Liver (tissue), 9 donors: ENCODE results near the gene MED12L. TPM values are rescaled to one million over a fixed set of nuclear protein-coding genes. Genes with fewer than 3 reads are reported as not detected.

ENCODE experiments used
- DNase-seq: peaks from one replicate; pipeline ENCODE4 v3.0.0-alpha.2; 2017; ENCODE audit warnings: low spot score
- H3K27ac ChIP-seq, 2 donors: one replicate each; pipeline ENCODE4 v1.7.0; 2013; ENCODE audit warnings: inconsistent platforms in 2 of 2, low read length in 2 of 2, control low read depth in 1 of 2, low read depth in 1 of 2, mild to moderate bottlenecking in 1 of 2
- H3K27me3 ChIP-seq, 4 donors: one replicate each; pipeline versions ENCODE4 v1.6.1 to v1.7.0; 2013; ENCODE audit warnings: low read length in 3 of 4, inconsistent platforms in 1 of 4, mild to moderate bottlenecking in 1 of 4, moderate library complexity in 1 of 4; ENCODE audit not compliant: control insufficient read depth in 4 of 4, insufficient read depth in 4 of 4
- H3K36me3 ChIP-seq, 4 donors: one replicate each; pipeline versions ENCODE4 v1.6.1 to v1.7.0; 2013; ENCODE audit warnings: low read length in 3 of 4, mild to moderate bottlenecking in 3 of 4, low read depth in 1 of 4, moderate library complexity in 1 of 4; ENCODE audit not compliant: control insufficient read depth in 4 of 4, insufficient read depth in 3 of 4
- H3K4me1 ChIP-seq, 4 donors: one replicate each; pipeline versions ENCODE4 v1.6.1 to v1.7.0; 2013; ENCODE audit warnings: low read length in 3 of 4, mild to moderate bottlenecking in 3 of 4, moderate library complexity in 1 of 4; ENCODE audit not compliant: control insufficient read depth in 4 of 4, insufficient read depth in 4 of 4
- H3K4me3 ChIP-seq, 3 donors: one replicate each; pipeline versions ENCODE4 v1.6.1 to v1.7.0; 2013; ENCODE audit warnings: low read length in 3 of 3, control low read depth in 1 of 3, low read depth in 1 of 3, mild to moderate bottlenecking in 1 of 3
- H3K9ac ChIP-seq, 2 donors: one replicate each; pipeline ENCODE4 v1.7.0; 2013; ENCODE audit warnings: low read length in 2 of 2, mild to moderate bottlenecking in 2 of 2, moderate library complexity in 2 of 2, control low read depth in 1 of 2, low read depth in 1 of 2
- H3K9me3 ChIP-seq, 4 donors: one replicate each; pipeline versions ENCODE4 v1.6.1 to v1.7.0; 2013; ENCODE audit warnings: low read length in 3 of 4; ENCODE audit not compliant: control insufficient read depth in 4 of 4
- EGR1 ChIP-seq, 2 donors: IDR thresholded peaks; 2 replicates each; pipeline ENCODE4 v1.6.1; 2016 to 2018; ENCODE audit warnings: antibody characterized with exemption in 2 of 2, low read depth in 2 of 2
- FOXA1 ChIP-seq: IDR thresholded peaks from 2 replicates; pipeline ENCODE4 v1.6.1; 2016; ENCODE audit warnings: antibody characterized with exemption
- GABPA ChIP-seq, 2 donors: IDR thresholded peaks in 1 of 2; conservative IDR thresholded peaks in 1 of 2; 2 replicates each; pipeline ENCODE4 v1.6.1; 2016; ENCODE audit warnings: antibody characterized with exemption in 2 of 2, mild to moderate bottlenecking in 1 of 2, moderate library complexity in 1 of 2
- HNF4G ChIP-seq: IDR thresholded peaks from 2 replicates; pipeline ENCODE4 v1.6.1; 2016; ENCODE audit warnings: antibody characterized with exemption
- JUND ChIP-seq, 2 donors: IDR thresholded peaks; 2 replicates each; pipeline ENCODE4 v1.6.1; 2016; ENCODE audit warnings: antibody characterized with exemption in 2 of 2
- MAX ChIP-seq: IDR thresholded peaks from 2 replicates; pipeline ENCODE4 v1.6.1; 2016; ENCODE audit warnings: antibody characterized with exemption
- NR2F2 ChIP-seq: IDR thresholded peaks from 2 replicates; pipeline ENCODE4 v1.6.1; 2016; ENCODE audit warnings: antibody characterized with exemption
- RXRA ChIP-seq, 2 donors: IDR thresholded peaks; 2 replicates each; pipeline ENCODE4 v1.6.1; 2017 to 2018; ENCODE audit warnings: antibody characterized with exemption in 2 of 2, mild to moderate bottlenecking in 1 of 2
- SP1 ChIP-seq: IDR thresholded peaks from 2 replicates; pipeline ENCODE4 v1.6.1; 2018; ENCODE audit warnings: antibody characterized with exemption, mild to moderate bottlenecking
- TAF1 ChIP-seq: conservative IDR thresholded peaks from 2 replicates; pipeline ENCODE4 v1.6.1; 2016; ENCODE audit warnings: antibody characterized with exemption, mild to moderate bottlenecking
- YY1 ChIP-seq: IDR thresholded peaks from 2 replicates; pipeline ENCODE4 v1.6.1; 2016; ENCODE audit warnings: antibody characterized with exemption, mild to moderate bottlenecking
- ZBTB33 ChIP-seq: IDR thresholded peaks from 2 replicates; pipeline ENCODE4 v1.6.1; 2016; ENCODE audit warnings: antibody characterized with exemption
- WGBS: extraction: QIAGEN DNeasy Blood & Tissue Kit; methylation state at CpG from one replicate; pipeline ENCODE4 v1.1.7; 2013; 5-methylcytosine and 5-hydroxymethylcytosine counted together
- polyA plus RNA-seq, 2 donors: library from polyadenylated mRNA; stranded (reverse) in 1 of 2; unstranded in 1 of 2; fragments of 200-250 nt in 1 of 2; fragments of >200 nt in 1 of 2; fragmentation: Nextera tagmentation in 1 of 2; extraction: Ambion mirVana in 1 of 2; gene quantifications; one replicate each; pipeline versions ENCODE4 v1.2.1 to v1.2.3, GENCODE V29; 2013 to 2015
- total RNA-seq, 2 donors: library from RNA; depleted of rRNA; stranded (reverse); fragments of >200 nt; gene quantifications; one replicate each; pipeline ENCODE4 v1.2.3, GENCODE V29; 2014
- TF ChIP-seq, protein P1 (sequence below): IDR thresholded peaks from 2 replicates; pipeline ENCODE4 v1.6.1; 2016; ENCODE audit warnings: antibody characterized with exemption, mild to moderate bottlenecking
- TF ChIP-seq, protein P2 (sequence below): fragments of 150-350 bp; IDR thresholded peaks from 2 replicates; pipeline ENCODE4 v1.5.1; 2017; ENCODE audit warnings: improper control_type of control experiment, low read depth, low read length; ENCODE audit not compliant: missing input control
- TF ChIP-seq, protein P3 (sequence below): IDR thresholded peaks from 2 replicates; pipeline ENCODE4 v1.6.1; 2016; ENCODE audit warnings: antibody characterized with exemption
- donor health status: healthy.
- donor health status: healthy.
- donor health status: healthy.
- donor health status: healthy.
- donor health status: healthy.

The MED12L gene
- total and polyA plus RNA-seq, 4 donors: 0.02 to 2.1 (median 0.49) TPM

DNA sequence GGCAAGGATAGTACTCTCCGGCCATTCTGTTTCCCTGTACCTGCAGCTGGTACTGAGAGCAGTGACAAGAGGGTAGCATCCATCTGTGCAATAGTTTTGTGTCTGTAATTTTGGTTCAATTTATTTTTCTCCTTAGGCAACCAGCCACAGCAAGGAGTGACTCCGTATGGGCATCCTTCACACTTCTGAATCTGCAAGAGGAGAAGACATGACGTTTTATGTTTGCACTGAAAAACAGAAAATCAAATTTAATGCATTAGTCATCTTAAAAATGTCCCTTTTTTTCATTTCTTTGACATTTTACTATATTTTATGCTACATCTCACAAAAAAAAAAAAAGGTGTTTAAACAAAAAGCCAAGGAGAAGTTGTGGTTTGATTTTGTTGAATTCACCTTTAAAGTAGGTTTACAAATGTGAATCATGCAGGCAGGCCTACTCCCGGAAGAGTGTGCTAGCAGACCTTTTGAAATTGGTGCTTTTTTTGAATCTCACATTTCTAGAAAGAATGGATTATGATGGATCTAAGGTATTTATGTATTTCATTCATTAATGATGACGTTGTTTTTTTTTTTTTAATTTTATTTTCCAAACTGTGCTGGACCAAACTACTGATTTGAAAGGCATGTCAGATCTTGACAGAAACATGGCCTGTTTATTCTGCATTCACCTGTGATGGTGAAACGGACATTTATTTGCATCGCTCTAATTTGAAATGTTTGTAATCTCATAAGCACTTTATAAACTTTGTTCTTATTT is 347.3 kb downstream of the MED12L start:
- Histone ChIP-seq H3K4me1 (peaks cover 0 to 6% (median 0%) of the 10 kb centered on the region in 4 donors), H3K9ac (no peak overlapping the region), H3K4me3 (no peak overlapping the region), H3K9me3 (no peaks in the 10 kb centered on the region), H3K27me3 (no peaks in the 10 kb centered on the region), H3K36me3 (no peaks in the 10 kb centered on the region), H3K27ac (no peak overlapping the region)
- TF ChIP-seq RXRA (IDR thresholded peaks at IDR 0.05) (no peak), YY1 (no peak), ZBTB33 (no peak), TAF1 (no peak), MAX (no peak), GABPA (IDR thresholded peaks at IDR 0.05 in 1 of 2, conservative IDR thresholded peaks at IDR 0.05 in 1 of 2) (no peak), FOXA1 (no peak), NR2F2 (no peak), HNF4G (no peak), SP1 (no peak), EGR1 (IDR thresholded peaks at IDR 0.05; ENCODE audit: low read depth in 2 of 2) (no peak), JUND (IDR thresholded peaks at IDR 0.05) (no peak)
- TF ChIP-seq, protein P1, sequence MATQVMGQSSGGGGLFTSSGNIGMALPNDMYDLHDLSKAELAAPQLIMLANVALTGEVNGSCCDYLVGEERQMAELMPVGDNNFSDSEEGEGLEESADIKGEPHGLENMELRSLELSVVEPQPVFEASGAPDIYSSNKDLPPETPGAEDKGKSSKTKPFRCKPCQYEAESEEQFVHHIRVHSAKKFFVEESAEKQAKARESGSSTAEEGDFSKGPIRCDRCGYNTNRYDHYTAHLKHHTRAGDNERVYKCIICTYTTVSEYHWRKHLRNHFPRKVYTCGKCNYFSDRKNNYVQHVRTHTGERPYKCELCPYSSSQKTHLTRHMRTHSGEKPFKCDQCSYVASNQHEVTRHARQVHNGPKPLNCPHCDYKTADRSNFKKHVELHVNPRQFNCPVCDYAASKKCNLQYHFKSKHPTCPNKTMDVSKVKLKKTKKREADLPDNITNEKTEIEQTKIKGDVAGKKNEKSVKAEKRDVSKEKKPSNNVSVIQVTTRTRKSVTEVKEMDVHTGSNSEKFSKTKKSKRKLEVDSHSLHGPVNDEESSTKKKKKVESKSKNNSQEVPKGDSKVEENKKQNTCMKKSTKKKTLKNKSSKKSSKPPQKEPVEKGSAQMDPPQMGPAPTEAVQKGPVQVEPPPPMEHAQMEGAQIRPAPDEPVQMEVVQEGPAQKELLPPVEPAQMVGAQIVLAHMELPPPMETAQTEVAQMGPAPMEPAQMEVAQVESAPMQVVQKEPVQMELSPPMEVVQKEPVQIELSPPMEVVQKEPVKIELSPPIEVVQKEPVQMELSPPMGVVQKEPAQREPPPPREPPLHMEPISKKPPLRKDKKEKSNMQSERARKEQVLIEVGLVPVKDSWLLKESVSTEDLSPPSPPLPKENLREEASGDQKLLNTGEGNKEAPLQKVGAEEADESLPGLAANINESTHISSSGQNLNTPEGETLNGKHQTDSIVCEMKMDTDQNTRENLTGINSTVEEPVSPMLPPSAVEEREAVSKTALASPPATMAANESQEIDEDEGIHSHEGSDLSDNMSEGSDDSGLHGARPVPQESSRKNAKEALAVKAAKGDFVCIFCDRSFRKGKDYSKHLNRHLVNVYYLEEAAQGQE: no peak
- TF ChIP-seq, protein P2, sequence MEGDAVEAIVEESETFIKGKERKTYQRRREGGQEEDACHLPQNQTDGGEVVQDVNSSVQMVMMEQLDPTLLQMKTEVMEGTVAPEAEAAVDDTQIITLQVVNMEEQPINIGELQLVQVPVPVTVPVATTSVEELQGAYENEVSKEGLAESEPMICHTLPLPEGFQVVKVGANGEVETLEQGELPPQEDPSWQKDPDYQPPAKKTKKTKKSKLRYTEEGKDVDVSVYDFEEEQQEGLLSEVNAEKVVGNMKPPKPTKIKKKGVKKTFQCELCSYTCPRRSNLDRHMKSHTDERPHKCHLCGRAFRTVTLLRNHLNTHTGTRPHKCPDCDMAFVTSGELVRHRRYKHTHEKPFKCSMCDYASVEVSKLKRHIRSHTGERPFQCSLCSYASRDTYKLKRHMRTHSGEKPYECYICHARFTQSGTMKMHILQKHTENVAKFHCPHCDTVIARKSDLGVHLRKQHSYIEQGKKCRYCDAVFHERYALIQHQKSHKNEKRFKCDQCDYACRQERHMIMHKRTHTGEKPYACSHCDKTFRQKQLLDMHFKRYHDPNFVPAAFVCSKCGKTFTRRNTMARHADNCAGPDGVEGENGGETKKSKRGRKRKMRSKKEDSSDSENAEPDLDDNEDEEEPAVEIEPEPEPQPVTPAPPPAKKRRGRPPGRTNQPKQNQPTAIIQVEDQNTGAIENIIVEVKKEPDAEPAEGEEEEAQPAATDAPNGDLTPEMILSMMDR: no peak
- TF ChIP-seq, protein P3, sequence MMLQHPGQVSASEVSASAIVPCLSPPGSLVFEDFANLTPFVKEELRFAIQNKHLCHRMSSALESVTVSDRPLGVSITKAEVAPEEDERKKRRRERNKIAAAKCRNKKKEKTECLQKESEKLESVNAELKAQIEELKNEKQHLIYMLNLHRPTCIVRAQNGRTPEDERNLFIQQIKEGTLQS: no peak
- no peak for DNase-seq
- WGBS: 87% methylated on average over 7 of the region's 7 CpGs
